Activated naive CD4-positive, alpha-beta T cell treated with anti-CD3 and anti-CD28 coated beads for 36 hours (primary cell): ENCODE results near the gene GP1BB. TPM values are rescaled to one million over a fixed set of nuclear protein-coding genes. Genes with fewer than 3 reads are reported as not detected.
A peak's percentile ranks its signal among the peaks of the same experiment; 100 is the strongest.
"Not testable (repeated sequence)": the region's sequence is repeated elsewhere in the genome, so short reads cannot be mapped to it uniquely, and the experiment has no call there.

Experiments
- CTCF ChIA-PET: fragments of 350-600 bp; sonication (Branson Sonifier 250); formaldehyde crosslinking; loops from one replicate; lab custom pipeline; 2021; ENCODE audit warnings: antibody characterized with exemption; lab: Charles Lee
- DNase-seq: peaks from one replicate; pipeline ENCODE4 v3.0.0-alpha.2; 2020
- H3K27ac Mint-ChIP-seq: one replicate; pipeline ENCODE4 v1.8.0; 2021; ENCODE audit warnings: mild to moderate bottlenecking, mixed read lengths
- H3K27me3 Mint-ChIP-seq: one replicate; pipeline ENCODE4 v1.8.0; 2021; ENCODE audit warnings: low read depth, mixed read lengths
- H3K36me3 Mint-ChIP-seq: one replicate; pipeline ENCODE4 v1.8.0; 2021; ENCODE audit warnings: low read depth, mixed read lengths
- H3K4me1 Mint-ChIP-seq: one replicate; pipeline ENCODE4 v1.8.0; 2021; ENCODE audit warnings: low read depth, mixed read lengths
- H3K4me3 Mint-ChIP-seq: one replicate; pipeline ENCODE4 v1.8.0; 2021; ENCODE audit warnings: mild to moderate bottlenecking, moderate library complexity, mixed read lengths
- H3K9me3 Mint-ChIP-seq: one replicate; pipeline ENCODE4 v1.8.0; 2021; ENCODE audit warnings: mixed read lengths
- intact Hi-C: fragments of 100-400 bp; cut with micrococcal nuclease; formaldehyde crosslinking; loops from one replicate; pipeline ENCODE4 v1.15.1; 2023
- total RNA-seq, 2 experiments: library from RNA; stranded (reverse); gene quantifications; one replicate each; pipeline ENCODE4 v1.2.3, GENCODE V29; 2021

Gene GP1BB
- total RNA-seq, 2 experiments from 2014 or later: not detected

- intact Hi-C loops: no loop called here
- no peak for DNase-seq
- Mint-ChIP-seq H3K27me3 (peaks cover 33% of the 10 kb centered on the region), H3K27ac (no peak overlapping the region), H3K9me3 (no peaks in the 10 kb centered on the region), H3K4me1 (peaks cover 13% of the 10 kb centered on the region), H3K4me3 (peak overlapping the region; percentile 27), H3K36me3 (no peaks in the 10 kb centered on the region)
- CTCF ChIA-PET: no interaction called here
Observed at GRCh38 chr22:19724927-19725661, 1.8 kb downstream of the GP1BB start.

GRCh38 chr22:19726064-19726788 lies 2.9 kb downstream of the GP1BB start:
- H3K36me3 Mint-ChIP-seq, DNase-seq, H3K27ac Mint-ChIP-seq, H3K4me3 Mint-ChIP-seq, intact Hi-C loops, H3K9me3 Mint-ChIP-seq: not testable (repeated sequence)
- Mint-ChIP-seq H3K27me3 (peaks cover 22% of the 10 kb centered on the region), H3K4me1 (peaks cover 13% of the 10 kb centered on the region)
- CTCF ChIA-PET: interaction anchor here (0.7 kb wide), 1 partner anchor 106 kb away, joined by 4 read pairs; no protein-coding TSS in a partner anchor

DNA sequence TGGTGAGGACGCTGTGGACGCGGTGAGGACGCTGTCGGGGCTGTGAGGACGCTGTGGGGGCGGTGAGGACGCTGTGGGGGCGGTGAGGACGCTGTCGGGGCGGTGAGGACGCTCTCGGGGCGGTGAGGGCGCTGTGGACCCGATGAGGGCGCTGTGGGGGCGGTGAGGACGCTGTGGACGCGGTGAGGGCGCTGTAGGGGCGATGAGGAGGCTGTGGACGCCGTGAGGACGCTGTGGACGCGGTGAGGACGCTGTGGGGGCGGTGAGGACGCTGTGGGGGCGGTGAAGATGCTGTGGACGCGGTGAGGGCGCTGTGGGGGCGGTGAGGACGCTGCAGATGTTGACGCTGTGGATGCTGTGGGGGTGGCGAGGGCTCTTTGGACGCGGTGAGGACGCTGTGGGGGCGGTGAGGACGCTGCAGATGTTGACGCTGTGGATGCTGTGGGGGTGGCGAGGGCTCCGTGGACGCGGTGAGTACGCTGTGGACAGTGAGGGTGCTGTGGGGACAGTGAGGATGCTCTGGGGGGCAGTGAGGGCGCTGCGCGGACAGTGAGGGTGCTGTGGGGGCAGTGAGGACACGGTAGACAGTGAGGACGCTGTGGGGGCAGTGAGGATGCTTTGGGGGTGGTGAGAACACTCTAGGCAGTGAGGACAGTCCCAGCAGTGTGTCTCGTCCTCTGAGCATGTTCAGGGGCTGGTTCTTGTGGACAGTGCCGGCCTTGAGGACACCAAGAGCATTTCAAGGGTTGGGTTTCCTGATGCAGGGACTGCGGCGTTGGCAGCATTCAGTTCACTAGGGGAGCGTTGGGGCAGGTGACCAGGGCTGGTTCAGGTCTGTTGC lies 4.2 kb downstream of the GP1BB start:
- Mint-ChIP-seq H3K36me3 (no peaks in the 10 kb centered on the region), H3K27ac (no peak overlapping the region), H3K4me3 (no peak overlapping the region), H3K4me1 (peaks cover 13% of the 10 kb centered on the region), H3K9me3 (no peaks in the 10 kb centered on the region), H3K27me3 (peaks cover 17% of the 10 kb centered on the region)
- intact Hi-C loops: no loop called here
- DNase-seq: no peak
- CTCF ChIA-PET: no interaction called here

DNA sequence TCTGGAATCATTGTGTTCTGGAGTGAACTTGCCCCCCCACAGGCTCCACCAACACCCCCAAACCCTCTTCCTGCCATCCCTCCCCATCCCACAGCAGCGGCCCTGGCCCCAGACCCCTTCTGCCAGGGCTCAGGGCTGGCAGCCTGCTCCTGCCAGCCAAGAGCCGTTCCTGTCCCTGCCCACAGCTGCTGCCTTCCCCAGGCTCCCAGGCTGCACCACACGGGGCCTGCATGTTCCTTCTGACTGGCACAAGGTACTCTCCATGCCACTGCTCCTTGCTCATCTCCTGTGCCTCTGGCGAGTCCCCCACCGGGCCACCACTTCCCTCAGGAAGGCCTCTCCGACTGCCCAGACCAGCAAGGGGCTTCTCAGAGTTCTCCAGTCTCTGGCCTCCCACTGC lies 4.9 kb downstream of the GP1BB start:
- H3K9me3 Mint-ChIP-seq: no peaks in the 10 kb centered on the region
- H3K27me3 Mint-ChIP-seq: peaks cover 11% of the 10 kb centered on the region
- no peaks in the 10 kb centered on the region for H3K36me3 Mint-ChIP-seq
- intact Hi-C loops: no loop called here
- CTCF ChIA-PET: no interaction called here
- DNase-seq: no peak
- peaks cover 10% of the 10 kb centered on the region for H3K4me1 Mint-ChIP-seq
- H3K27ac Mint-ChIP-seq: no peak overlapping the region
- no peak overlapping the region for H3K4me3 Mint-ChIP-seq

GRCh38 chr22:19728836-19729235 lies 5.5 kb downstream of the GP1BB start:
- H3K9me3 Mint-ChIP-seq: no peaks in the 10 kb centered on the region
- DNase-seq: no peak
- no peak overlapping the region for H3K27ac Mint-ChIP-seq
- peaks cover 11% of the 10 kb centered on the region for H3K27me3 Mint-ChIP-seq
- H3K4me3 Mint-ChIP-seq: no peak overlapping the region
- intact Hi-C loops: no loop called here
- CTCF ChIA-PET: interaction anchor here (2.2 to 4.1 kb wide), 2 partner anchors 183 to 218 kb away, joined by 7 to 81 read pairs; no protein-coding TSS in a partner anchor
- H3K36me3 Mint-ChIP-seq: no peaks in the 10 kb centered on the region
- peaks cover 7% of the 10 kb centered on the region for H3K4me1 Mint-ChIP-seq

DNA sequence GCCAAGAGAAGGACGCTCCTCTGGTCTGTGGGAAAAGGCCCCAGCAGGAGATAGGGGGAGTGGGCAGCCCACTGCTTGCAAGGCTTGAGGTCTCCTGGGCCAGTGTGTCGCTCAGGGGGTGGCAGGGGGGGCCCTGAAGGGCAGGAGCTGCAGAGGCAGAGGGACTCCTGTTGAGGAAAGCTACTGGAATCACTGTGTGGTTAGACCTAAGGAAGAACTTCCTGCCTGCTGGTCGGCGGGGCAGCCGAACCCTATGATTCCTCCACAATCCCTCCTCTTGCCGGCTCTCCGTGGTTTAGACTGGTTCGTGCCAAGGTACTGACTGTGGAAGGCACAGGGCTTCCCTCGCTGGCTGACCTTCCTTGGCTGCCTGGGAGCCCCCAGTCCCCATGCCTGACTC lies 6.2 kb downstream of the GP1BB start:
- Mint-ChIP-seq H3K4me1 (peaks cover 6% of the 10 kb centered on the region), H3K9me3 (no peaks in the 10 kb centered on the region), H3K27me3 (peaks cover 10% of the 10 kb centered on the region), H3K36me3 (no peaks in the 10 kb centered on the region), H3K27ac (no peak overlapping the region), H3K4me3 (no peak overlapping the region)
- CTCF ChIA-PET: interaction anchor here (0.5 to 4.1 kb wide), 15 partner anchors 12 to 217 kb away, joined by 3 to 81 read pairs (median 7); partner anchors contain the start of genes GNB1L and RTL10
- DNase-seq: no peak
- intact Hi-C loops: no loop called here

DNA sequence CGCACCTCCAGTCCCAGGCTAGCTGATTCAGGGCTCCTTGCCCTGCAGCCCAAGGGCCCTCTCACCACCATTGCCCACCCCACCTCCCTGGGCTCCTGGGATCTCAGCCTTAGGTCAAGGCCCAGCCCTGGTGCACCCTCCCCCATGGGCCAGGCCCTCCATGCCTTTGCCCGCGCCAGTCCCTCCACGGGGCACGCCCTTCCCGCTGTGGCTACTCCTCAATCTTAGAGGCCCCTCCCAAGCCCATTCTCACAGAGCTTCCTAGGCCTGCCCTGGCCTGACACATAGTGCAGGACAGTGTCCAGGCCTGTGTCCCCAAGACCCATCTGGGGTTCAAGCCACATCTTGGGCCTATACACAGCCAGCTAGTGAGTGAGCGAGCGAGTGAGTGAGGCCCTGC lies 6.9 kb downstream of the GP1BB start:
- CTCF ChIA-PET: interaction anchor here (0.5 to 4.1 kb wide), 53 partner anchors 10 to 284 kb away, joined by 3 to 81 read pairs (median 4); partner anchors contain the start of genes COMT, GNB1L, RTL10 and TBX1
- no peak overlapping the region for H3K4me3 Mint-ChIP-seq
- H3K27ac Mint-ChIP-seq: no peak overlapping the region
- H3K4me1 Mint-ChIP-seq: peaks cover under 1% of the 10 kb centered on the region
- H3K27me3 Mint-ChIP-seq: peaks cover 3% of the 10 kb centered on the region
- no peak for DNase-seq
- H3K36me3 Mint-ChIP-seq: no peaks in the 10 kb centered on the region
- H3K9me3 Mint-ChIP-seq: no peaks in the 10 kb centered on the region
- intact Hi-C loops: loop anchor here (1.0 to 5.0 kb wide), 3 partner anchors 162 to 217 kb away; no protein-coding TSS in a partner anchor

DNA sequence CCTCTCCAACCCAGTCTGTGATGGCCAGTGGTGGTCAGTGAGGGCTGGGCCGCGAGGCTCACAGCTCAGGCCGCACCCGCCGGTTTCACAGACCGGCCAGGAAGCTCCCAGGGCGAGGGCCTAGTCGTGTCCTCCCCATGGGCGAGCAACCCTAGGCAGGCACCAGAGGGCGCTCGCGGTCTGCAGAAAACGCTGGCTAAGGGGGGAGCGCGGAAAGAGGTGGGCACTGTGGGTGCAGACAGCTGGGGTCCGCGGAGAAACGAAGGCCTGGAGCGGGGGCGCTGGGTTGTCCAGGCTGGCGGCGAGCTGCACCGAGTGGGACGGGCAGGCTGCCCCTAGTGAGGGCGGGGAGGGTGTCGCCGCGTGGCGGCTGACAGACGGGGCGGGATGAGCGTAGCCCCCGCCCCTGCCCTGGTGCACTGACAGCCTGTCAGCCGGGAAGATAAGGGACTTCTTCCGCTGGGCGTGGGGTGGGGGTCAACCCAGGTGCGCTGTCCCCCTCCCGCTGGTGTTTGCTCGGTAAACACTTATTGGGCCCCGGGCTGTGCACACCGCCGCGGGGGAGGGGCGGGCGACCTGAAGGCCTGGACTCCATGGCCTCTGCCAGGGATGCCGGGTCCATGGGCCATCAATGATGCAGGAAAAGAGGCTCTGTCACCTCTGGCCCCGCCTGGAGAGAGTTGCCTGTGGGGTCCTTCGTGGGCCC lies 7.5 kb downstream of the GP1BB start:
- CTCF ChIA-PET: interaction anchor here (0.6 to 4.1 kb wide), 55 partner anchors 11 to 284 kb away, joined by 3 to 81 read pairs (median 4); partner anchors contain the start of genes COMT, GNB1L, RTL10 and TBX1
- DNase-seq: peak; percentile 87
- H3K36me3 Mint-ChIP-seq: no peaks in the 10 kb centered on the region
- intact Hi-C loops: loop anchor here (1.0 to 5.0 kb wide), 4 partner anchors 36 to 216 kb away; no protein-coding TSS in a partner anchor
- H3K27ac Mint-ChIP-seq: no peak overlapping the region
- H3K4me3 Mint-ChIP-seq: peak overlapping the region; percentile 74
- no peaks in the 10 kb centered on the region for H3K9me3 Mint-ChIP-seq
- H3K27me3 Mint-ChIP-seq: no peaks in the 10 kb centered on the region
- no peaks in the 10 kb centered on the region for H3K4me1 Mint-ChIP-seq

GRCh38 chr22:19731361-19732135 lies 8.2 kb downstream of the GP1BB start:
- no peaks in the 10 kb centered on the region for H3K4me1 Mint-ChIP-seq
- H3K4me3 Mint-ChIP-seq: no peak overlapping the region
- DNase-seq: no peak
- H3K27me3 Mint-ChIP-seq: no peaks in the 10 kb centered on the region
- no peaks in the 10 kb centered on the region for H3K9me3 Mint-ChIP-seq
- no peaks in the 10 kb centered on the region for H3K36me3 Mint-ChIP-seq
- H3K27ac Mint-ChIP-seq: no peak overlapping the region
- CTCF ChIA-PET: interaction anchor here (0.6 to 4.1 kb wide), 25 partner anchors 10 to 283 kb away, joined by 3 to 81 read pairs (median 5); partner anchors contain the start of genes GNB1L and RTL10
- intact Hi-C loops: loop anchor here (1.0 to 5.0 kb wide), 2 partner anchors 36 to 161 kb away; no protein-coding TSS in a partner anchor

- CTCF ChIA-PET: interaction anchor here (0.9 to 4.1 kb wide), 3 partner anchors 23 to 179 kb away, joined by 3 to 81 read pairs (median 13); no protein-coding TSS in a partner anchor
Observed at GRCh38 chr22:19732403-19733113, 9.2 kb downstream of the GP1BB start.

More at GRCh38 chr22:19732403-19733113, 9.2 kb downstream of the GP1BB start:
- H3K36me3 Mint-ChIP-seq: no peaks in the 10 kb centered on the region
- intact Hi-C loops: loop anchor here (5.0 kb wide), 1 partner anchor 160 kb away; no protein-coding TSS in a partner anchor
- H3K27ac Mint-ChIP-seq: no peak overlapping the region
- no peaks in the 10 kb centered on the region for H3K27me3 Mint-ChIP-seq
- DNase-seq: no peak
- H3K4me1 Mint-ChIP-seq: no peaks in the 10 kb centered on the region
- H3K9me3 Mint-ChIP-seq: no peaks in the 10 kb centered on the region
- no peak overlapping the region for H3K4me3 Mint-ChIP-seq
